Measurements from ENCODE around the gene PEX14.

The PEX14 gene

DNA sequence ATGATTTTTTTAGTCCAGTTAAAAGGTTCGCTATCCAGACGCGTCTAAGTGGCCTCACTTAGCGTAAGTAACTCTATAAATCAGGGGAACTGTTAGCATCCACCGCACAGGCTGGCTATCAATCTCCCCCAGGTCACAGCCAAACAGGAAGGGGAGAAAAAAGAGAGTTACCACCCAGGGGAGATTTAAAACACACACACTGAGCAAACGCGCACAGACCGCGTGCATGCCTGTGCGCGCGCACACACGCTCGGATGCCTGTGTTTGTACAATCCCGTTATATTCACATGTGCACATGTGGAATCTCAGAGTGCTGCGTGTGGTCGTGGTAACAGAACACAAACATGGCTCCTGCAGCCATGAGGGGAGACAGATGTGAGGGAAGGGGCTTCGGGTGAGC is 196.3 kb downstream of the PEX14 start:
- DNase-seq, result no peak
- intact Hi-C loops (cut with DNase I), result no loop called here

- DNase-seq, result no peak
- intact Hi-C loops (cut with DNase I), result no loop called here
Observed at GRCh38 chr1:10671622-10672342, 197.0 kb downstream of the PEX14 start.

GRCh38 chr1:10672343-10673050 is 197.7 kb downstream of the PEX14 start:
- intact Hi-C loops (cut with DNase I), result no loop called here
- DNase-seq, result no peak

DNA sequence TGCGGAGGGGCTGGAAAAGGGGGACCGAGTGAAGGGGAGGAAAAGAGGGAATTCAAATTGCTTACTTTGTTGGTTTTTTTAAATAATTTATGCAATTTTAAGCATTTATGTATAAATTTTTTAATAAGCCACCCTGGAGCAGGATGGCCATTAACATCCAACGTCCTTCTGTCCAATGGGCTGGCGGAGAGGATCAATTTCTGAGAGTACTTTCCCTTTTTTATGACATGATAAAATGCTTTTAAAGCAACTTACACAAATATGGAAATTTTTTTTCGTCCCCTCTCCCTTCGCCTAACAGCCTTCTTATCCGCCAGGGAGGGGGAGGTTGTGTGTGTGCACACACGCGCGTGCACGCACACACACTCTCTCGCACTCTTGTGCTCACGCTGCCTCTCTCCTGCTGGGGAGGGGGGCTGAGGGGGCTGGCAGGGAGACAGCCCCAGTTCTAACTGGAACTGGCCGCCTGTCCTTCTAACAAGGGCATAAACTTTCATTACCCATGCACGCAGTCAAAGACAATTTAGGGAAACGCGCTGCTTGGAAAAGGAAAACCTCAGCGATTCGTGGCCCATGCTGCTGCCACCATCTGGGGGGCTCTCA is 198.5 kb downstream of the PEX14 start:
- intact Hi-C loops (cut with DNase I), result no loop called here
- DNase-seq, result no peak

DNA sequence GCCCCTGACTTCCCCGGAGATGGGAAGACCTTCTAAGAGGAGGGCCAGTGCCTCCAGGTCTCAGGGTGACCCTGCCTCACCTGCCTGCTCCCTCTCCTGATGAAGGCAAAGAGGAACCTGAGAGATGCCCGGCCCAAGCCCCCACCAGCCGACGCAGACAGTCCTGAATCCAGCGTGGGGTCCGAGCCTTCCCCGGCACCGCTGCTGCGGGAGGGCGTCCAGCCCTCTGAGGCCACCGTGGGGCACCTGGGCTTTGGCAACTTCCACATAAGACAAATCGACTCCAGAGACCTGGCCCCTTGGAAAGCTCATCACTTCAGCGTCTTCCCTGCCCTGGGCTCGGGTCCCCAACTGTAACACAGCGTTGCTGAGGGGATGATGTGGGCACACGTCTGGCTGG is 199.5 kb downstream of the PEX14 start:
- intact Hi-C loops (cut with DNase I), result no loop called here
- DNase-seq, result no peak

DNA sequence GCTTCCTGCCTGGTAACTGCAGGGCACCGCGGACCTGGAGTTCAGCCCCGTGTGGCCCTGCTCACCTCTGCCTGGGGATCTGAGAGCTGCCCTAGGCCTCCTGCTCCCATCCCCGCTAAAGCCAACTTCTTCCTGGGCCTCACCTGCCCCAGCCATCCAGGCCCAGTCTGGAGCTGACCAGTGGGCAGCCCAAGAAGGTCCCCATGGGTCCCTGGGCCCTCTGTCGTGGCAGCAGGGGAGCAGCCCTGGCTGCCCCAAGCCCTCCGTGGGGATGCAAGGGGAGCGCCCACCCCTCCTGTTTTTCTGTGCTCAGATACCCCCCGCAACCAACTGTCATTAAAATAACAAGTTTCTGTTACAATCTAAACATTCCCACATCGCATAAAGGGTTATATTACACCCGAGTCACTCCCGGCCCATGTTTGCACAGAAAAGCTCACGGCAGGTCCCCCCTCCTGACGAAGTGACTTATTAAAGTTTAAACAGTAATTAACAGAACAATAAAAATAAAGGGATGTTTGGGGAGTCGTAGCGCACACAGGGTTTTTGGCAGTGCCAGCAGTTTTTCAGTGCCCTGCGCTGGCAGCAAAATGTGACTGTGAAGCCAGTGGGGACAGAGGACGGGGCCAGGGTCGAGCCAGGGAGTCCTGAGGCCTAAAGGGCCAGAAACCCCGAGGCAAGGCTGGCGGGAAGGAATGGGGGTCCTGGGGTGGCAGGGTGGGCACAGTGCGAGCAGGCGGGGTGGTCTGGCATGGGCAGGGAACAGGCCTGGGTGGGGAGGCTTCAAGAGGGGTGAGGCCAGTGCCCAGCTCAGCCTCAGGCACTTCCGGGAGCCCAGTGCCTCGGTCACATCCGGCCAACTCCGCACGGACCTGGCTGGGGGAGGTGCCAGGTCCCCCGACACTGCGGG is 200.2 kb downstream of the PEX14 start:
- DNase-seq, result no peak
- intact Hi-C loops (cut with DNase I), result no loop called here

GRCh38 chr1:10675813-10676212 is 201.1 kb downstream of the PEX14 start:
- DNase-seq, result no peak
- intact Hi-C loops (cut with DNase I), result no loop called here

DNA sequence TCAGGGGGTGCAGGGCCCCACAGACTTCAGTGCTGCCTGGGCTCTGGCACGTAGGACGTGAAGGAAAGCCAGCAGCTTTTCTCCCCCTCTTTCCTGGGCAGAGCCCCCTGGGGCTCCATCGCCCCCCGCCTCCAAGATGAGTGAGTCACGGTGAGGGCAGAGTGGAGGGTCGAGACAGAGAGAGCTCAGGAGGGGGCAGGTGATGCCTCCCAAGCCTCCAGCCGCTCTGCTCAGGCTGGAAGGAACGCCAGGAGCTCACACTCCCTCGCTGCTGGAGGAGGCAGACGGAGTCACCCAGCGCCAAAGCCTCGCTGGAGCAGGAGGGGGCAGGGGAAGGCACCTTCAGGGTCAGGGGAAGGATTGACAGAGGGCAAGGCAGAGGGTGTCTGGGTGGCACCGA is 202.2 kb downstream of the PEX14 start:
- DNase-seq, result no peak
- intact Hi-C loops (cut with DNase I), result no loop called here

- intact Hi-C loops (cut with DNase I), result no loop called here
- DNase-seq, result no peak
Observed at GRCh38 chr1:10677491-10678391, 203.0 kb downstream of the PEX14 start.

DNA sequence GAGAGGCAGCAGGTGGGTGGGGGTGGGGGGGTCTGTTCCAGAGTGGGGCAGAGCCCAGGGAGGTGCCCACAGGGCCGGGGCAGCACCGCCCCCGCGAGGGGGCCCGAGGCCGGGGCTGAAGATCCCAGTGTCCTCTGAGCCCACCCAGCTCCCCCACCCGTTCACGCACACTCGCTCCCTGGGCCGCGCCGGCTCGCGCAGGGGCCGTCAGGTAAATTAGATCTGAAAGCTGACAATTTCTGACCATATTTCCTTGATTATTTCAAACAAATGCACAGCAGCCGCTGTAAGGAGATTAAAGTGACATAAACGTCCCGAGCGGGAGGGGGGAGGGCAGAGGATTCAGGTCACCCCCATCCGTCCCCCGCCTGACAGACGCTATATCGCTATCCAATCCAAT is 203.7 kb downstream of the PEX14 start:
- intact Hi-C loops (cut with DNase I), result no loop called here
- no peak for DNase-seq

- intact Hi-C loops (cut with DNase I), result no loop called here
- DNase-seq, result no peak
Observed at GRCh38 chr1:10678852-10679251, 204.1 kb downstream of the PEX14 start.

DNA sequence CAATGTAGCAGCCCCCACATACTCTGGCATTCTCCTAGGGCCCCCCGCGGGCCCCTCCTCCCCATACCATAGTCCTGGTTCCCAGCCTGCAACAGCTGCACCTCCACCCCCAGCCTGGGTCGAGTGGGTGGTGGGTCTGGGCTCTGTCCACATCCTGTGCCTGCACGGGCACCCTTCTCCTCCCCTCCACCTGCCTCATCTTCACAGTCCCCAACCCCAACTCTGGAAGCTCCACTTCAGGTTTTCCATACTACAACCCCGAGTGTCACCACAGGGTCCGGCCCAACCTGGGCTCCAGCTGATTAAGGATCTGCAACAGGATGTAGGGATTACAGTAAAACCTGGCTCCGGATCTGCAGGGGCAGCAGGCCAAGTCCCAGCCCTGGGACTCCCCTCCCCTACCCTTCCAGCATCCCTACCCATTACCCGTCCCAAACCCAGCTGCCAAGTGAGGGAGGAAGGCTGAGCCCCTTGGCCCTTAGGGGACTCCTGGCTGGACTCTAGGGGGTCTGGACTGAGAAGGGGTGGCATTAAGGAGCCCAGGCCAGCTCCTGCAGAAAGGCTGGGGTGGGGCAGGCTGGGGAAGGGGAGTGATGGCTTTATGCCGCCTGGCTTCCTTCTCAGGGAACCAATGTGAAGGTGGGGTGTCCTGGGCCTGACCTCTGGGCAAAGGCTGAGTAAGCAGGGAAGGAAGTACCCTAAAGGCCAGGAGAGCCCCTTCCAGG is 204.9 kb downstream of the PEX14 start:
- no peak for DNase-seq
- intact Hi-C loops (cut with DNase I), result no loop called here
